CD4-positive, alpha-beta T cell treated with Interleukin-6 for 4 hours (primary cell): ENCODE measurements around the gene ABCA13.

Experiments used
- DNase-seq: peaks from one replicate; pipeline ENCODE4 v3.0.0-alpha.2; 2020; ENCODE audit warnings: mixed read lengths

Gene ABCA13

DNA sequence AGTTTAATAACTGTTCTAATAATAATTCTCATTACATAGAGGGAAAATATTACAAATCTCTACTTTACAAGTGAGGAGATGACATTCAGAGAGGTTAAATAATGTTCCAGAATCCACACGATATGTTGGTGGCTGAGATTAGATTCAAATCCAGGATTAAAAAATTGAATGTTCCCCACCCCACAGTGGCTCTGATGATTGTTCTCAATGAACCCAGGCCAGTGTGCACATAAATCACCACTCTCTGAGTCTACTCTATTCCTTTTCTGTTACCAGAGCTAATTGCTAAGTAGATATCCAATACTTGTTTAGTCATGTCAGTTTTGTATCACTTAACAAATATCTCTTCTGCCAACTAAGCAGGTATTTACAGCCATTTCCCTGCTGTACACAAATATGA, 281.0 kb downstream of the ABCA13 start:
- DNase-seq = no peak

DNA sequence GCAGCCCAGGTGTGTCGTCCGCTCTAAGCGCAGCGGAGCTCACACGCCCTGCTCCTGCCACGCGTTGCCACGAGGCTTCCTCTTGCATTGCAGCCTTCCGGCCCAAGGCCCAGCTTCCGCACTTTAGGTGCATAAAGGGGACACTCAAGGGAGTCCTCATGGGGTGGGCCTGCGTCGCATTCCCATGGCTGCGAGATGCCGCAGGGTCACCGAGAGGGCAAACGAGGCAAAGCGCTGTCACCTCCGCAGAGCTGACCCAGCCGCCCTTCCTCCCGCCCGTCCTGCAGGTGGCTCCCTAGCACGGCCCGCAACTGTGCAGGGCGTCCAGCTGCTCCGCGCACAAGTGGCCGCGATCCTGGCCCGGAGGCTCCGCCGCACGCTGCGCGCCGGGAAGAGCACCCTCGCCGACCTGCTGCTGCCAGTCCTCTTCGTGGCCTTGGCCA, 283.5 kb downstream of the ABCA13 start:
- no peak for DNase-seq

DNA sequence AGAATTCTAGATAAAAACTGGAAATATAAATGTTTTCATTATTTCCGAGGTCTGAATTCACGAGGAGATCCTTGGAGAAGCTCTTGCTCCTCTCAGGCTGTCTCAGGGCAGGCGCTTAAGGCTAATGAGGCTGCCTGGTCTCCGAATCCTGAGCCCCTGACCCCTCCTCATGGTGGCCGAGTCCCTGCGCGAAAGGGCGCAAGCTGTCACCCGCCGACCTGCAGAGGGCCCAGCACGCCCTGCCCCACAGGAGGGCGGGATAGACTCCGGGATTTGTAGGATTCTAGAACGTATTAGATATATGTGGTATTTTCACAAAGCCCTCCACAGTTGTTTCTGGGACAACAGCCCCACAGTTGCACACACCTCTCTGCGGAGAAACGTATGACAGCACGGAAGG, 284.1 kb downstream of the ABCA13 start:
- no peak for DNase-seq

GRCh38 chr7:48458701-48459524, 287.7 kb downstream of the ABCA13 start:
- no peak for DNase-seq

DNA sequence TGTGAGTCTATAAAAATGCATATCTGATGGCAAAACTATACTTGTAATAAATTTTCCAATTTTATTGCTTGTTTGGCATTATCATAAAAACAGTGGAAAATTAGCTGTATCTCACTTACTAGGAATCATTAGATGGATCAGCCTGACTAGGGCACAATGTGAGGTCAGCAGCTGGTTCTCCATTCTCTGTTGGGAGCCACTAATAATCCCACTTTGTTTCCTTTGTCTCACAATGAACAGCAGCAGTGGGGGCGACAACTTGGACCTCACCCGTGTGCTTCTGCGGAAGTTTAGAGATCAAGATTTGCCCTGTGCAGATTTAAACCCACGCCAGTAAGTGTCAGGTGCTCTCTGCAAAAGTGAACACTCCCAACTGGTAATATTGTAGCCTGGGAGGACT, 295.5 kb downstream of the ABCA13 start:
- no peak for DNase-seq

- no peak for DNase-seq
Measured at GRCh38 chr7:48471196-48471595, 299.9 kb downstream of the ABCA13 start.

DNA sequence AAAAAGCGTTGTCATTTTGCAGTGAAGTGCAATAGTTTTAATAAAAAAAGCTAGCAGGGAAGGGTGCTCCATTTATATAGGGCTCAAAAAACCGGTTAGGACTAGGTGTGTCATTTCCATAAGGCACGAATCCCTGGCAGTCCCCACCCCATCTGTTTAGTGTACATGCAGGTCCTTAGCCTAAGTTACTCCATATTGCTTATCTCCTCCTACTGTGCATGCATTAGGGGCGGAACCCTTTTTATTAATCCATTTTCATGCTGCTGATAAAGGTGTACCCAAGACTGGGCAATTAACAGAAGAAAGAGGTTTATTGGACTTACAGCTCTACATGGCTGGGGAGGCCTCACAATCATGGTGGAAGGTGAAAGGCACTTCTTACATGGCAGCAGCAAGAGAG, 301.4 kb downstream of the ABCA13 start:
- no peak for DNase-seq

DNA sequence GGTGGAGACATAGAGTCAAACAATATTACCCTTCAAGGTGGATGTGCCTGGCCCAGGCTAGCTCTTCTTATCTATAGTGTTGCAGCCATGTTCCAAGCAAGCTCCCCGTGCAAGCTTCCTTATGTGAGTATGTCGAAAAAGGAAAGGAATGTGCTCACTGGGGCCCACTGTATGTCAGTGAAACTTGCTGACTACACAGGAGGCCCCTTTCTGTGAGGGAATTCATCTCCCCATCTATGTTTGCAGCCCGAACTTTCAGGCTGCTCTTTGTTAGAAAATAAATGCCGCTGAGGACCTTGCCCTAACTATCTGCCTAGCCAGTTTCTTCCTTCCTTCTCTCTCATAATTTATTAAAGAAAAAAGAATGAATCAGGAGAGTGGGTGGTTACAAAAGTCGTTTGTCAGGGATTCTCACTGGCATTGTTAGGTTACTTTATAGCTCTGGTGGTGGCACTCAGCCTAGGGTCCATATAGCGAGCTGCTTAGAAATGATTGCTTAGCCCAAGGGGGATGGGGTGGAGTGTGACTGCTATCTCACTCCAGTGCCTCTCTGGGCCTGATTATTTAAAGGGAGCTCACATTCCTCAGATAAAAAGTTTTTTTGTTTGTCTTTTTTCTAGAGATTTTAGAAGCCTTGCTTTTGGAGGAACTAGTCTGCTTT, 302.1 kb downstream of the ABCA13 start:
- no peak for DNase-seq

DNA sequence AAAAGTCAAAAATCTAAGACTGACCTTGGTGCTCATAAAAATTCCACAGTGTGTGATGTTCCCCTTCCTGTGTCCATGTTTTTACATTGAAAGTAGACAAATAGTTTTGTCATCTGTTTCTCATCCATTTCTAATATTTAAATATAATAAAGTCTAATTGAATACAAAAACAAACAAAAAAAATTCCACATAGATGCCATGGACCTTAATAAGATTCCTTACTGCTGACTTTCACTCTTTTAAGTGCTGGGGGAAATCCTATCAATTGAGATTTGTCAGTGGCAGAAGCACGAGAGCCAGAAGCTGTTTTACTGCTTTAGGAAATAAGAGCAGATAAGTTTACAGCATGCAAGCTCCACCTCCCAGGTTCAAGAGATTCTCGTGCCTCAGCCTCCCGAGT, 310.0 kb downstream of the ABCA13 start:
- DNase-seq = no peak

DNA sequence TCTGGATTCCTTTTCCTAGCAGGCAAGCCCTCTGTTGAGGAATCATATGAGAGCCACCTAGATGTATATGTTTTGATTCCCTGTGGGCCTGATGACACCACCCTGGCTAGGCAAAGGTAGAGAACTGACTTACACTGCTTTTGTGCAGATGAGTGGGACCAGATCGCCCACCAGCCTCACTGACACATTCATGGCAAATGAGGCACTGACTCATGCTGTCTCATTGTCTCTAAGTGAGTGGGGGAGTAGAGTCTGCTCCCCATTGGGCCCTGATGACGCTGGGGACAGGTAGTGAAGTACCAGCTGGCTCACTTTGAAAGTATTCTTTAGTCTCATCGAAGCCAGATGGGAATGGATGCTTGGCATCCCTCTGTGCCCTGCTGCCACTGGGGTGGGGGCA, 326.3 kb downstream of the ABCA13 start:
- DNase-seq = no peak

- no peak for DNase-seq
Measured at GRCh38 chr7:48502021-48502420, 330.8 kb downstream of the ABCA13 start.

GRCh38 chr7:48505051-48505450, 333.8 kb downstream of the ABCA13 start:
- DNase-seq = no peak

GRCh38 chr7:48505466-48505865, 334.2 kb downstream of the ABCA13 start:
- no peak for DNase-seq

GRCh38 chr7:48506569-48506968, 335.3 kb downstream of the ABCA13 start:
- no peak for DNase-seq

DNA sequence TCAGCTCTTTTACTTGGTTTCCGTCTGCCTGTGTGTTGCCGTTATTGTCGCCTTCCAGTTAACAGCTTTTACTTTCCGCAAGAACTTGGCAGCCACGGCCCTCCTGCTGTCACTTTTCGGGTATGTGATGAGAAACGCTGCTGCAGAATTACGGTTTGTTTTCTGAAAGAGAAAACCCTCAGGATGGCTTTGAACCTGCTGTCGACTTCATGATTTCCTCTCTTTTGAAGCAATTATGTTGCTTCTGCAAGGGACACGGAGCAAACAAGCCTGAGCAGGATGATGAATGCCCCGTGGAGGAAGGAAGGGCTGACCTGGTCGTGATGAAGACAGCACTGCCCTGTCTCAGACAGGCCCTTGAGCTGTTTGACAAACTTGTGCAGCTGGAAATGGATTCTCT, 339.8 kb downstream of the ABCA13 start:
- DNase-seq = no peak

GRCh38 chr7:48512892-48513291, 341.6 kb downstream of the ABCA13 start:
- DNase-seq = no peak

- DNase-seq = no peak
Measured at GRCh38 chr7:48515171-48515570, 343.9 kb downstream of the ABCA13 start.

- DNase-seq = no peak
Measured at GRCh38 chr7:48518092-48518491, 346.8 kb downstream of the ABCA13 start.

DNA sequence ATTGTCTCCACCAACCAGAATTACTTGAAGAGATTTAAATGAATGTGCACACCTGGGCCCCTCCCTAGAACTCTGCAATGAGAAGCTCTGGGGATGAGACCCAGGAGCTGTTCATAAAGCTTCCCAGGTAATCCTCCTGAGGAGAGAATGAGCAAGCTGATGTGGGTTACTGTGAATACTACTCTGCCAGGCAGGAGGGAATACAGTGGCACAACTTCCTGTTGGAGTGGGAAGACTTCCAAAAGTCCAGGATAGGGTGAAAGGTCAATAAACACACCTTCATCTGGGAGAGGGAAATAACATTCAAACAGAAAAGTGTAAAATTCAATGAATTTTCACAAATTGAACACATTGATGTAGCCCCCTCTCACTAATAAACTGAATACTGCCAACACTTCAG, 351.4 kb downstream of the ABCA13 start:
- no peak for DNase-seq

- DNase-seq = no peak
Measured at GRCh38 chr7:48525736-48526732, 354.8 kb downstream of the ABCA13 start.

DNA sequence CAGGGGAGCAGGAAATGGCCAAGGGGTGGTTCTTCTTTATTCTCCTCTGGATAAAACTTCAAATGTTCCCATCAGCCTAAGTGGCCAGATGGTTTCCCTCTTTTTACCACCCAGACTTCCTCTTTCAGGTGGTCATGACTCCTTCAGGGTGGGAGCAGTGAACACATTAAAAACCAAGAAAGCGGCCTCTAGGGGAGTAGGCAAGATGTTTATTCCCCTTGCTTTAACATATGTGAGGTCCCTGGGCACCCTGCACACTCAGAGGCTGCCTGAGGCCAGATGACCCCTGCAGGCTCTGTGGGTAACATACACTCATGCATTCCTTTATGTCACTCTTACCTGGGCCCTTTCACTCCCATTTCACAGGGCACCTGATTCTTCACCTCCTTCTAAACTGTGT, 357.4 kb downstream of the ABCA13 start:
- DNase-seq = no peak

GRCh38 chr7:48537561-48537960, 366.3 kb downstream of the ABCA13 start:
- no peak for DNase-seq

GRCh38 chr7:48540746-48541145, 369.5 kb downstream of the ABCA13 start:
- no peak for DNase-seq
